ENCODE results near the gene NUP153. TPM values are rescaled to one million over a fixed set of nuclear protein-coding genes. Genes with fewer than 3 reads are reported as not detected.

Gene NUP153
- total and polyA plus RNA-seq, 7 donors = 6.6 to 31.4 (median 30.0) TPM

- WGBS, 2 donors = 95 to 97% methylated on average over 5 of the region's 5 CpGs
- TF ChIP-seq EP300 (IDR thresholded peaks at IDR 0.05) (no peak), CTCF (IDR thresholded peaks at IDR 0.05) (no peak), POLR2AphosphoS5 (IDR thresholded peaks at IDR 0.05) (no peak), POLR2A (IDR thresholded peaks at IDR 0.05) (no peak)
Measured at GRCh38 chr6:17622144-17622543, 84.6 kb downstream of the NUP153 start.

GRCh38 chr6:17621003-17621402 lies 85.7 kb downstream of the NUP153 start:
- no peaks in the 10 kb centered on the region for H3K9me3 ChIP-seq
- H3K4me1 ChIP-seq = no peaks in the 10 kb centered on the region
- no peak overlapping the region for H3K27ac ChIP-seq
- no peaks in the 10 kb centered on the region for H3K27me3 ChIP-seq
- WGBS, 2 donors = 59 to 69% methylated on average over 2 of the region's 2 CpGs
- no peak overlapping the region for H3K4me3 ChIP-seq
- intact Hi-C loops (cut with DNase I) = no loop called here
- TF ChIP-seq EP300 (IDR thresholded peaks at IDR 0.05) (no peak), POLR2AphosphoS5 (IDR thresholded peaks at IDR 0.05) (no peak), CTCF (IDR thresholded peaks at IDR 0.05) (no peak), POLR2A (IDR thresholded peaks at IDR 0.05) (no peak)
- peaks cover 0 to 61% (median 19%) of the 10 kb centered on the region in 4 donors for H3K36me3 ChIP-seq
- no peak for DNase-seq

More at GRCh38 chr6:17622144-17622543, 84.6 kb downstream of the NUP153 start:
- Histone ChIP-seq H3K4me1 (no peaks in the 10 kb centered on the region), H3K27me3 (no peaks in the 10 kb centered on the region), H3K27ac (no peak overlapping the region), H3K4me3 (no peak overlapping the region), H3K9me3 (no peaks in the 10 kb centered on the region), H3K36me3 (peaks cover 0 to 61% (median 17%) of the 10 kb centered on the region in 4 donors)
- no peak for DNase-seq
- intact Hi-C loops (cut with DNase I) = no loop called here

GRCh38 chr6:17615794-17616193 lies 90.9 kb downstream of the NUP153 start:
- no peak for DNase-seq
- H3K27ac ChIP-seq = no peak overlapping the region
- no peak for TF ChIP-seq POLR2A (IDR thresholded peaks at IDR 0.05)
- no peak for TF ChIP-seq EP300 (IDR thresholded peaks at IDR 0.05)
- no peak for TF ChIP-seq POLR2AphosphoS5 (IDR thresholded peaks at IDR 0.05)
- intact Hi-C loops (cut with DNase I) = no loop called here
- WGBS, 2 donors = 18 to 66% methylated on average over 4 of the region's 4 CpGs
- H3K4me3 ChIP-seq = no peak overlapping the region
- peaks cover 0 to 50% (median 7%) of the 10 kb centered on the region in 4 donors for H3K36me3 ChIP-seq
- H3K4me1 ChIP-seq = no peaks in the 10 kb centered on the region
- no peaks in the 10 kb centered on the region for H3K27me3 ChIP-seq
- no peaks in the 10 kb centered on the region for H3K9me3 ChIP-seq

DNA sequence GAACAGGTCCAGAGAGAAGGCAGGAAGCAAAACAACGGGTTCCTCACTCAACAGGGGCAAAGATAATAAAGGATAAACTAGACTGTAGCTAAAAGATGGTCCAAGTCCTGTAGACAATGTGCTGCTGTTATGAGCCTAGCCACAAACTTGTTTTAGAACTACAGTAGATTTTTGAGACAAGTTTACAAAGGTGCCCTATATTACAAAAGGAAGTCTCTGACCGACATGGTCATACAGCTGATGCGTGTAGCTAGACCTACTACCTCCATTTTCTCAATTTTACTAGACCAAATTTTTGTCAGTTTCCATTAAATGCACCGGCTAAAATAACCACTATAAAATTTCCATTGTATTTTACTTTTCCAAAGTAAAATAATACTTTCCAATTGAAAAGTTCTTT lies 94.7 kb downstream of the NUP153 start:
- H3K4me1 ChIP-seq = no peaks in the 10 kb centered on the region
- no peak overlapping the region for H3K4me3 ChIP-seq
- H3K36me3 ChIP-seq = peaks cover 0 to 60% (median 10%) of the 10 kb centered on the region in 4 donors
- 67 to 80% methylated on average over 4 of the region's 4 CpGs for WGBS, 2 donors
- no peaks in the 10 kb centered on the region for H3K9me3 ChIP-seq
- DNase-seq = no peak
- intact Hi-C loops (cut with DNase I) = no loop called here
- TF ChIP-seq POLR2AphosphoS5 (IDR thresholded peaks at IDR 0.05) = no peak
- TF ChIP-seq CTCF (IDR thresholded peaks at IDR 0.05) = no peak
- TF ChIP-seq POLR2A (IDR thresholded peaks at IDR 0.05) = no peak
- no peak for TF ChIP-seq EP300 (IDR thresholded peaks at IDR 0.05)
- H3K27me3 ChIP-seq = no peaks in the 10 kb centered on the region
- H3K27ac ChIP-seq = no peak overlapping the region

GRCh38 chr6:17610835-17611234 lies 95.9 kb downstream of the NUP153 start:
- intact Hi-C loops (cut with DNase I) = no loop called here
- H3K36me3 ChIP-seq = peaks cover 3 to 59% (median 12%) of the 10 kb centered on the region in 4 donors
- TF ChIP-seq EP300 (IDR thresholded peaks at IDR 0.05) = no peak
- TF ChIP-seq POLR2AphosphoS5 (IDR thresholded peaks at IDR 0.05) = no peak
- TF ChIP-seq POLR2A (IDR thresholded peaks at IDR 0.05) = no peak
- no peak for TF ChIP-seq CTCF (IDR thresholded peaks at IDR 0.05)

More at GRCh38 chr6:17610835-17611234, 95.9 kb downstream of the NUP153 start:
- Histone ChIP-seq H3K9me3 (no peaks in the 10 kb centered on the region), H3K27me3 (no peaks in the 10 kb centered on the region), H3K27ac (no peak overlapping the region), H3K4me3 (no peak overlapping the region), H3K4me1 (no peaks in the 10 kb centered on the region)
- WGBS, 2 donors = 25 to 70% methylated on average over 3 of the region's 3 CpGs
- DNase-seq = no peak

Data from sigmoid colon (tissue), 7 donors.